ENCODE results near the gene FLRT1.
A peak's percentile ranks its signal among the peaks of the same experiment; 100 is the strongest.

FLRT1 gene, protein sequence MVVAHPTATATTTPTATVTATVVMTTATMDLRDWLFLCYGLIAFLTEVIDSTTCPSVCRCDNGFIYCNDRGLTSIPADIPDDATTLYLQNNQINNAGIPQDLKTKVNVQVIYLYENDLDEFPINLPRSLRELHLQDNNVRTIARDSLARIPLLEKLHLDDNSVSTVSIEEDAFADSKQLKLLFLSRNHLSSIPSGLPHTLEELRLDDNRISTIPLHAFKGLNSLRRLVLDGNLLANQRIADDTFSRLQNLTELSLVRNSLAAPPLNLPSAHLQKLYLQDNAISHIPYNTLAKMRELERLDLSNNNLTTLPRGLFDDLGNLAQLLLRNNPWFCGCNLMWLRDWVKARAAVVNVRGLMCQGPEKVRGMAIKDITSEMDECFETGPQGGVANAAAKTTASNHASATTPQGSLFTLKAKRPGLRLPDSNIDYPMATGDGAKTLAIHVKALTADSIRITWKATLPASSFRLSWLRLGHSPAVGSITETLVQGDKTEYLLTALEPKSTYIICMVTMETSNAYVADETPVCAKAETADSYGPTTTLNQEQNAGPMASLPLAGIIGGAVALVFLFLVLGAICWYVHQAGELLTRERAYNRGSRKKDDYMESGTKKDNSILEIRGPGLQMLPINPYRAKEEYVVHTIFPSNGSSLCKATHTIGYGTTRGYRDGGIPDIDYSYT

DNA sequence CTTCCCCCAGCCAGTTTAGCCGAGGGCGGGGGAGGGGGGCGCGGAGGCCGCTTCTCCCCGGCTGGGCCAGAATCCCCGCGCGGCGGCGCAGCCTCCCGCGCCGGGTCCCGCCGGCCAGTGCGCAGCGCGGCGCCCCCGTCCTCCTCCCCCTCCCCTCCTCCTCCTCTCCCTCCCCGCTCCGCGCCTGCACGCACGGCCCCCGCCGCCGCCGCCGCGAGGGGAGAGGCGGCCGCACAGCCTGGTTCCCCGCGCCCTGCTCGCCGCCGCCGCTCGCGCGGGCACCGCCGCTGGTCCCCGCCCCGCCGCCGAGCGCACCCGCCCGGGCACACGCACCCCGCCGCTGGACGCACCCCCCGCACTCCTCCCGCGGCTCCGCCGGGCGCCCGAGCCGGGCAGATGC lies at the start of gene FLRT1:
Gene FLRT1, plus strand, starts transcription at position 356 of the 400 bp plus-strand sequence. CDS start 80,337 bp downstream, outside the sequence.
- no peak for DNase-seq (ENCODE audit: low read depth)
- TF ChIP-seq, protein P1, sequence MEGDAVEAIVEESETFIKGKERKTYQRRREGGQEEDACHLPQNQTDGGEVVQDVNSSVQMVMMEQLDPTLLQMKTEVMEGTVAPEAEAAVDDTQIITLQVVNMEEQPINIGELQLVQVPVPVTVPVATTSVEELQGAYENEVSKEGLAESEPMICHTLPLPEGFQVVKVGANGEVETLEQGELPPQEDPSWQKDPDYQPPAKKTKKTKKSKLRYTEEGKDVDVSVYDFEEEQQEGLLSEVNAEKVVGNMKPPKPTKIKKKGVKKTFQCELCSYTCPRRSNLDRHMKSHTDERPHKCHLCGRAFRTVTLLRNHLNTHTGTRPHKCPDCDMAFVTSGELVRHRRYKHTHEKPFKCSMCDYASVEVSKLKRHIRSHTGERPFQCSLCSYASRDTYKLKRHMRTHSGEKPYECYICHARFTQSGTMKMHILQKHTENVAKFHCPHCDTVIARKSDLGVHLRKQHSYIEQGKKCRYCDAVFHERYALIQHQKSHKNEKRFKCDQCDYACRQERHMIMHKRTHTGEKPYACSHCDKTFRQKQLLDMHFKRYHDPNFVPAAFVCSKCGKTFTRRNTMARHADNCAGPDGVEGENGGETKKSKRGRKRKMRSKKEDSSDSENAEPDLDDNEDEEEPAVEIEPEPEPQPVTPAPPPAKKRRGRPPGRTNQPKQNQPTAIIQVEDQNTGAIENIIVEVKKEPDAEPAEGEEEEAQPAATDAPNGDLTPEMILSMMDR (conservative IDR thresholded peaks at IDR 0.05; ENCODE audit: low read length) = no peak
- peak within 1 kb of the TSS; percentile 43 for H3K4me3 ChIP-seq (ENCODE audit: low read length)

DNA sequence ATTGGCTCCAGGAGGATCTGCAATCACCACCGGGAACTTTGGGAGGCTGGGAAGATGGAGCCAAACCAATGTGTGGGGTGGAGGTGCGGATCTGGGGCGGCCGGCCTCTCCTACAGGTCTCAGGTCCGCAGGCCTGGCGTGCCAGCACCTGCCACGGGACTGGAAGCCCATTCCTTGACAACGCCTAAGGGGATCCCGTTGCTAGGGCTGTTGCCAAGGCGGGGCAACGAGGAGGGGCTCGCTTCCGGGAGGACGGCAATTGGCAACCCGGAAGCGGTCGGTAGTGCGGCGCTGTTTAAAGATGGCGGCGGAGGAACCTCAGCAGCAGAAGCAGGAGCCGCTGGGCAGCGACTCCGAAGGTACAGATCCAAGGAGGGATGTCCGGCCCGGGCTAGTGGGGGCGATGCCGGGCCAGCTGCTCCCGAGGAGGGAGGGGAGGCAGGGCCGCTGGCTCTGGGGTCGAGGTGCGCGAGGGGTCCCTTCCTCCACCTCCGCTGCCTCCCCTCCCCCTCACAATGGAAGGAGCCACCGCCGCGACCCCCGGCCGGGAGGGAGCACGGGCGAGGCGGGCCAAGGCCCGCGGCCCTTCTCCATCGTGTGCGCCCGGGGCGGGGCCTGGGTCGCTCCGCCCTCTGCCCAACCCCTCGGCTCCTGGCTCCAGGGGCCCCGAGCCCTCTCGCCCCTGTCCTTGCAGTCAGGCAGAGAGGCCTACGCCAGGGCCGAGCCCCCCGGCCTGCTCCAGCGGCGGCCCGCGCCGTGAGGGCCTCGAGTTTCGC lies 49.4 kb upstream of the FLRT1 start, which contains the start of gene OTUB1:
Gene OTUB1, plus strand, starts transcription at position 283 of the 776 bp plus-strand sequence. Its CDS starts 19 bp downstream, at position 302.
- peak within 1 kb of the TSS; percentile 95 for H3K4me3 ChIP-seq (ENCODE audit: low read length)
- TF ChIP-seq, protein P1 (conservative IDR thresholded peaks at IDR 0.05; ENCODE audit: low read length) = no peak
- peak; percentile 88 for DNase-seq (ENCODE audit: low read depth)

DNA sequence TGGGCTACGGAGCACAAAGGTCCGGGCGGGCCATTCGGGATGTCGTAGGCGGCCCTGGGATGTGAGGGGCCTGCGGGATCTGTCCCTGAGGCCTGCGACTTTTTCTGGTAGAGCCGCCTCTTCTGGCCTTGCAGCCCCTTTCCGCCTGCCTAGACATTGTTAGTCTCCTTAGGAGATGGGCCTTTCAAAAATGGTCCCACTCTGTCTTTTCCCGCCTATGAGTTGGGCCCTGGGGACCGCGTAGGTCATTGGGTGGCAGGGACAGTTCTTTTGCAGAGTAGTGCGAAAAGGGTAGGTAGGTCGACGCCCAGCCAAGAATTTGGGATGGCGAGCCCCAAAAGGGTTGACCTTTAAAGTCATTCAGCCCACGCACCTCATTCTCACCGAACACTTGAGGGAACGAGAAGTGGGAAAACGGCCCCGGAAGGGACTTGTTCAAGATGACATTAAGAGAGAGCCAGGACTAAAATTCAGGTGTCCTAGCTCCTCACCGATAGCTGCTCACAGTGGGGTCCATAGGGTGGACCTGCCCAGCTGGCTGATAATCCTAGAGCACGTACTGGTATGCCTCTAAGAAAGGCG lies 48.7 kb upstream of the FLRT1 start:
- TF ChIP-seq, protein P1 (conservative IDR thresholded peaks at IDR 0.05; ENCODE audit: low read length) = no peak
- H3K4me3 ChIP-seq (ENCODE audit: low read length) = peak overlapping the region; percentile 95
- no peak for DNase-seq (ENCODE audit: low read depth)

DNA sequence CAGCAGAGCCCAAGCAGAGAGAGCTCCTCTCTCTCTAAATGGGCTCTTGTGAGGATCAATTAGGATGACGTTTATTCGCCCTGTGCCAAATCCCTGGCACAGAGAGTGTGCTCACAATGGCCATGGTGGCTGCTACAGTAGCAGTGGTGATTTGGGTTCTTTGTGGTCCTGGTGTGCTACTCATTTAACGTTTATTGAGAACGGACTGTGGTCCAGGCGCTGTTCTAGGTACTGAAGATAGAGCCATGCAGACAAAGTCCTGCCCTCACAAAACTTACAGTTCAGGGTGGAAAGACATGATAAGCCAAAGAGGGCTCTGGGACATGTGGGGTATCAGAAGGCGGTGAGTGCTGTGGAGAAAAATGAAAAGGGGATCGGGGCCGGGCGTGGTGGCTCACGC lies 44.2 kb upstream of the FLRT1 start:
- TF ChIP-seq, protein P1 (conservative IDR thresholded peaks at IDR 0.05; ENCODE audit: low read length) = no peak
- DNase-seq (ENCODE audit: low read depth) = no peak
- H3K4me3 ChIP-seq (ENCODE audit: low read length) = no peak overlapping the region

DNA sequence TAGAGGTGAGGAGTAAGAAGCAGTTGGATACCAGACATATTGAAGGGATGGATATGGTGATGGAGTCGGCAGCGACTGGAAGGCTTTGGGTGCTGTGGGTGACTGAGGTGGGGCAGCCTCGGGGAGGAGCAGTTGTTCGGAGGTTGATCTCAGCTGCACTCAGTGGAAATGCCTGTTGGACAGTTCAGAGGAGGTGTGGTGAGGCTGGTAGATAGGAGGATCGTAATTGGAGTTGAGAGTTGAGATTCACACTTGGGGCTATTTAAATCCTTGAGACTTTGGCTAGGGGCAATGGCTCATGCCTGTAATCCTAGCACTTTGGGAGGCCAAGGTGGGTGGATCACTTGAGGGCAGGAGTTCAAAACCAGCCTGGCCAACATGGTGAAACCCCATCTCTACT lies 42.6 kb upstream of the FLRT1 start:
- no peak for DNase-seq (ENCODE audit: low read depth)
- no peak overlapping the region for H3K4me3 ChIP-seq (ENCODE audit: low read length)
- TF ChIP-seq, protein P1 (conservative IDR thresholded peaks at IDR 0.05; ENCODE audit: low read length) = no peak

DNA sequence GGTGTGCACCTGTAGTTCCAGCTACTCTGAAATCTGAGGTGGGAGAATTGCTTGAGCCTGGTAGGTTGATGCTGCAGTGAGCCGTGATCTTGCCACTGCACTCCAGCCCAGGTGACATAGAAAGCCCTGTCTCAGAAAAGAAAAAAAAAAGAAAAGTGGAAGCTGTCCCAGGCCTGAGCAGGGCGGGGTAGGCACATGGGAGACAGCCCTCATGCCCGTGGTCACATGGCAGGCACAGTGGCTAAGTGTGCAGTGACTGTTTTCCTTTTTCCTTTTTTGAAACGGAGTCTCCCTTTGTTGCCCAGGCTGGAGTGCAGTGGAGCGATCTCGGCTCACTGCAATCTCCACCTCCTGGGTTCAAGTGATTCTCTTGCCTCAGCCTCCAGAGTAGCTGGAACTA lies 41.7 kb upstream of the FLRT1 start:
- H3K4me3 ChIP-seq (ENCODE audit: low read length) = no peak overlapping the region
- TF ChIP-seq, protein P1 (conservative IDR thresholded peaks at IDR 0.05; ENCODE audit: low read length) = no peak

More for the DNA sequence above, 41.7 kb upstream of the FLRT1 start:
- no peak for DNase-seq (ENCODE audit: low read depth)

All from AG10803 (cell line).